HAP-1 (cell line): ENCODE data around the gene MYH14.

Source experiments
- DNase-seq, 2 experiments: peaks; one replicate each; pipeline ENCODE4 v3.0.0-alpha.2; 2016 to 2020; ENCODE audit warnings: low spot score in 2 of 2
- H3K27me3 ChIP-seq: fragments of 250-450 bp; sonication (Bioruptor Pico); 2 replicates; pipeline ENCODE4 v1.5.1; 2020; ENCODE audit warnings: low read depth, mild to moderate bottlenecking, moderate library complexity
- H3K36me3 ChIP-seq: fragments of 250-450 bp; sonication (Bioruptor Pico); replicated peaks from 2 replicates; pipeline ENCODE4 v1.5.1; 2020; ENCODE audit warnings: mild to moderate bottlenecking
- H3K4me1 ChIP-seq: fragments of 250-450 bp; sonication (Bioruptor Pico); 2 replicates; pipeline ENCODE4 v1.5.1; 2020; ENCODE audit warnings: mild to moderate bottlenecking
- H3K4me3 ChIP-seq: fragments of 250-450 bp; sonication (Bioruptor Pico); 2 replicates; pipeline ENCODE4 v1.5.1; 2020; ENCODE audit warnings: mild to moderate bottlenecking, moderate library complexity
- H3K9me3 ChIP-seq: fragments of 250-450 bp; sonication (Bioruptor Pico); 2 replicates; pipeline ENCODE4 v1.5.1; 2020; ENCODE audit warnings: mild to moderate bottlenecking, moderate library complexity
- in situ Hi-C: fragments of 300-500 bp; cut with MboI; formaldehyde crosslinking; loops from 3 replicates; pipeline ENCODE4 v1.14.3; 2020; ENCODE audit warnings: low sequenced_read_pairs, inconsistent platforms, mixed read lengths

Gene MYH14

GRCh38 chr19:50248413-50248812, 45.0 kb downstream of the MYH14 start:
- no peak overlapping the region for H3K4me3 ChIP-seq
- H3K9me3 ChIP-seq = no peaks in the 10 kb centered on the region
- no peaks in the 10 kb centered on the region for H3K4me1 ChIP-seq
- in situ Hi-C loops = no loop called here
- H3K27me3 ChIP-seq = no peaks in the 10 kb centered on the region
- no peaks in the 10 kb centered on the region for H3K36me3 ChIP-seq
- no peak for DNase-seq

- in situ Hi-C loops = no loop called here
- Histone ChIP-seq H3K27me3 (no peaks in the 10 kb centered on the region), H3K4me3 (no peak overlapping the region), H3K4me1 (no peaks in the 10 kb centered on the region), H3K9me3 (no peaks in the 10 kb centered on the region), H3K36me3 (no peaks in the 10 kb centered on the region)
- DNase-seq = no peak
These were observed 45.4 kb downstream of the MYH14 start for GRCh38 chr19:50248826-50249225.

- in situ Hi-C loops = no loop called here
- no peak overlapping the region for H3K4me3 ChIP-seq
These were observed 46.2 kb downstream of the MYH14 start for GRCh38 chr19:50249636-50250035.

GRCh38 chr19:50250450-50251136, 47.2 kb downstream of the MYH14 start:
- in situ Hi-C loops = no loop called here
- no peak for DNase-seq
- Histone ChIP-seq H3K4me3 (no peak overlapping the region), H3K36me3 (no peaks in the 10 kb centered on the region), H3K4me1 (no peaks in the 10 kb centered on the region), H3K9me3 (no peaks in the 10 kb centered on the region), H3K27me3 (no peaks in the 10 kb centered on the region)

More at GRCh38 chr19:50249636-50250035, 46.2 kb downstream of the MYH14 start:
- DNase-seq = no peak
- H3K4me1 ChIP-seq = no peaks in the 10 kb centered on the region
- H3K27me3 ChIP-seq = no peaks in the 10 kb centered on the region
- H3K9me3 ChIP-seq = no peaks in the 10 kb centered on the region
- H3K36me3 ChIP-seq = no peaks in the 10 kb centered on the region

GRCh38 chr19:50252111-50252886, 48.9 kb downstream of the MYH14 start:
- Histone ChIP-seq H3K27me3 (no peaks in the 10 kb centered on the region), H3K4me1 (no peaks in the 10 kb centered on the region), H3K4me3 (no peak overlapping the region), H3K9me3 (no peaks in the 10 kb centered on the region), H3K36me3 (no peaks in the 10 kb centered on the region)
- DNase-seq = peak in 1 of 2 experiments; percentile 58
- in situ Hi-C loops = no loop called here

GRCh38 chr19:50252887-50253268, 49.5 kb downstream of the MYH14 start:
- Histone ChIP-seq H3K9me3 (no peaks in the 10 kb centered on the region), H3K4me1 (no peaks in the 10 kb centered on the region)
- in situ Hi-C loops = no loop called here

GRCh38 chr19:50255115-50255514, 51.7 kb downstream of the MYH14 start:
- H3K4me1 ChIP-seq = no peaks in the 10 kb centered on the region

More at GRCh38 chr19:50252887-50253268, 49.5 kb downstream of the MYH14 start:
- Histone ChIP-seq H3K36me3 (no peaks in the 10 kb centered on the region), H3K27me3 (no peaks in the 10 kb centered on the region), H3K4me3 (no peak overlapping the region)
- DNase-seq = no peak

GRCh38 chr19:50257141-50257540, 53.7 kb downstream of the MYH14 start:
- Histone ChIP-seq H3K4me3 (no peak overlapping the region), H3K36me3 (no peaks in the 10 kb centered on the region), H3K27me3 (no peaks in the 10 kb centered on the region), H3K4me1 (no peaks in the 10 kb centered on the region), H3K9me3 (no peaks in the 10 kb centered on the region)
- in situ Hi-C loops = no loop called here
- no peak for DNase-seq

More at GRCh38 chr19:50255115-50255514, 51.7 kb downstream of the MYH14 start:
- in situ Hi-C loops = no loop called here
- no peaks in the 10 kb centered on the region for H3K36me3 ChIP-seq
- no peak overlapping the region for H3K4me3 ChIP-seq
- H3K9me3 ChIP-seq = no peaks in the 10 kb centered on the region
- no peak for DNase-seq
- H3K27me3 ChIP-seq = no peaks in the 10 kb centered on the region

- Histone ChIP-seq H3K4me1 (no peaks in the 10 kb centered on the region), H3K4me3 (no peak overlapping the region), H3K9me3 (no peaks in the 10 kb centered on the region), H3K36me3 (no peaks in the 10 kb centered on the region), H3K27me3 (no peaks in the 10 kb centered on the region)
- in situ Hi-C loops = no loop called here
- DNase-seq = peak in 1 of 2 experiments; percentile 52
These were observed 55.5 kb downstream of the MYH14 start for GRCh38 chr19:50258918-50259372.

GRCh38 chr19:50261446-50261970, 58.1 kb downstream of the MYH14 start:
- H3K36me3 ChIP-seq = no peaks in the 10 kb centered on the region
- no peaks in the 10 kb centered on the region for H3K27me3 ChIP-seq
- no peaks in the 10 kb centered on the region for H3K9me3 ChIP-seq
- no peak for DNase-seq
- in situ Hi-C loops = no loop called here
- no peaks in the 10 kb centered on the region for H3K4me1 ChIP-seq
- H3K4me3 ChIP-seq = no peak overlapping the region

- Histone ChIP-seq H3K36me3 (no peaks in the 10 kb centered on the region), H3K4me3 (no peak overlapping the region), H3K4me1 (no peaks in the 10 kb centered on the region), H3K9me3 (no peaks in the 10 kb centered on the region), H3K27me3 (no peaks in the 10 kb centered on the region)
- in situ Hi-C loops = no loop called here
- DNase-seq = no peak
These were observed 59.8 kb downstream of the MYH14 start for GRCh38 chr19:50263176-50263575.

- no peaks in the 10 kb centered on the region for H3K4me1 ChIP-seq
- no peak overlapping the region for H3K4me3 ChIP-seq
- no peak for DNase-seq
- H3K36me3 ChIP-seq = no peaks in the 10 kb centered on the region
- in situ Hi-C loops = no loop called here
- H3K9me3 ChIP-seq = no peaks in the 10 kb centered on the region
- no peaks in the 10 kb centered on the region for H3K27me3 ChIP-seq
These were observed 61.2 kb downstream of the MYH14 start for GRCh38 chr19:50264483-50265186.

GRCh38 chr19:50266041-50266440, 62.6 kb downstream of the MYH14 start:
- no peak for DNase-seq
- no peaks in the 10 kb centered on the region for H3K9me3 ChIP-seq

More at GRCh38 chr19:50266041-50266440, 62.6 kb downstream of the MYH14 start:
- Histone ChIP-seq H3K36me3 (no peaks in the 10 kb centered on the region), H3K4me1 (no peaks in the 10 kb centered on the region), H3K4me3 (no peak overlapping the region), H3K27me3 (no peaks in the 10 kb centered on the region)
- in situ Hi-C loops = no loop called here
